Brain microvascular endothelial cell (primary cell): ENCODE results near the gene IL12RB1.
A peak's percentile ranks its signal among the peaks of the same experiment; 100 is the strongest.

Experiments used
- DNase-seq: peaks from one replicate; pipeline ENCODE4 v3.0.0-alpha.2; 2020
- H3K27ac ChIP-seq: fragments of 250-450 bp; sonication (Bioruptor Pico); 2 replicates; pipeline ENCODE4 v1.5.1; 2020; ENCODE audit warnings: mild to moderate bottlenecking, moderate library complexity
- H3K27me3 ChIP-seq: fragments of 250-450 bp; sonication (Bioruptor Pico); replicated peaks from 2 replicates; pipeline ENCODE4 v1.5.1; 2020; ENCODE audit warnings: mild to moderate bottlenecking
- H3K36me3 ChIP-seq: fragments of 250-450 bp; sonication (Bioruptor Pico); replicated peaks from 2 replicates; pipeline ENCODE4 v1.5.1; 2020; ENCODE audit warnings: mild to moderate bottlenecking
- H3K4me3 ChIP-seq: 2 replicates; pipeline ENCODE4 v1.5.1; 2011; ENCODE audit warnings: low read depth, mild to moderate bottlenecking, control low read depth, low read length, moderate library complexity
- CTCF ChIP-seq: IDR thresholded peaks from 2 replicates; pipeline ENCODE4 v1.5.1; 2011; ENCODE audit warnings: low read depth, mild to moderate bottlenecking, moderate library complexity, low read length, control low read depth, inconsistent platforms; ENCODE audit errors: missing control alignments
- in situ Hi-C: cut with HindIII; loops from 2 replicates; pipeline ENCODE4 v1.10.0; 2017; ENCODE audit warnings: low sequenced_read_pairs, low pct_ligation_motif_present

Gene IL12RB1

GRCh38 chr19:18121166-18121565, 34.4 kb upstream of the IL12RB1 start:
- in situ Hi-C loops, result no loop called here
- TF ChIP-seq CTCF, result no peak
- H3K36me3 ChIP-seq, result no peaks in the 10 kb centered on the region
- H3K27ac ChIP-seq, result no peak overlapping the region
- no peaks in the 10 kb centered on the region for H3K27me3 ChIP-seq
- H3K4me3 ChIP-seq, result no peak overlapping the region
- no peak for DNase-seq

GRCh38 chr19:18120127-18120526, 33.4 kb upstream of the IL12RB1 start:
- no peak overlapping the region for H3K4me3 ChIP-seq
- no peak for TF ChIP-seq CTCF
- in situ Hi-C loops, result no loop called here
- no peak for DNase-seq
- no peak overlapping the region for H3K27ac ChIP-seq
- H3K27me3 ChIP-seq, result no peaks in the 10 kb centered on the region
- no peaks in the 10 kb centered on the region for H3K36me3 ChIP-seq

DNA sequence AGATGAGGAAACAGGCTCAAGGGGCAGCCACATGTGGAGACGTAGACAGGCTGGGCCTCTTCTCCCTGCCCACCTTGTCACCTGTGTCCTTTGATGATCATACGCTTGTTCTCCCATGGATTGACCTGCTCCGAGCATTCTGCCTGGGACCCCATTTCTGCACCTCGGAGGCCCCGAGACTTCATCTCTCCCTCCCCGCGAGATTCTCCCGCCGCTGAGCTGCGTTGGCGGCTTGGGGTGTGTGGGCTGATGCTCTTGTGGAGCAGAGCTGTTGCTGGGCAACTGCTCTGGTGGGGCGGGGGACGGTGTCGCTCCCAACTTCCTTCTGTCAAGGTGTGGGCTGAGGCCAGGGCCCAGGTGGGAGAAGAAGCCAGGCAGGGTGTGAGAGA, 33.0 kb upstream of the IL12RB1 start:
- TF ChIP-seq CTCF, result no peak
- no peak overlapping the region for H3K4me3 ChIP-seq
- H3K36me3 ChIP-seq, result no peaks in the 10 kb centered on the region
- no peak for DNase-seq
- no peak overlapping the region for H3K27ac ChIP-seq
- H3K27me3 ChIP-seq, result no peaks in the 10 kb centered on the region
- in situ Hi-C loops, result no loop called here

GRCh38 chr19:18119013-18119716, 32.4 kb upstream of the IL12RB1 start:
- H3K4me3 ChIP-seq, result no peak overlapping the region
- H3K27ac ChIP-seq, result no peak overlapping the region
- H3K36me3 ChIP-seq, result no peaks in the 10 kb centered on the region
- no peak for DNase-seq
- in situ Hi-C loops, result no loop called here
- H3K27me3 ChIP-seq, result no peaks in the 10 kb centered on the region
- TF ChIP-seq CTCF, result no peak

- no peak overlapping the region for H3K27ac ChIP-seq
- no peak for DNase-seq
- H3K36me3 ChIP-seq, result no peaks in the 10 kb centered on the region
- H3K4me3 ChIP-seq, result peak overlapping the region; percentile 62
- no peaks in the 10 kb centered on the region for H3K27me3 ChIP-seq
- in situ Hi-C loops, result no loop called here
- peak; percentile 0 for TF ChIP-seq CTCF
Observed at GRCh38 chr19:18118420-18119012, 31.8 kb upstream of the IL12RB1 start.
